Loucy (cell line): ENCODE results near the gene VEGFD.

Experiments used
- EZH2phosphoT487 ChIP-seq: fragments of 200-600 bp; IDR thresholded peaks from 2 replicates; pipeline ENCODE4 v1.6.1; 2018; ENCODE audit warnings: antibody characterized with exemption, mild to moderate bottlenecking, moderate library complexity, borderline replicate concordance
- TF ChIP-seq, protein P1 (sequence below): fragments of 200-600 bp; sonication (generic); conservative IDR thresholded peaks from 2 replicates; pipeline ENCODE4 v1.5.1; 2014; ENCODE audit warnings: mild to moderate bottlenecking, antibody characterized with exemption, low read length

DNA sequence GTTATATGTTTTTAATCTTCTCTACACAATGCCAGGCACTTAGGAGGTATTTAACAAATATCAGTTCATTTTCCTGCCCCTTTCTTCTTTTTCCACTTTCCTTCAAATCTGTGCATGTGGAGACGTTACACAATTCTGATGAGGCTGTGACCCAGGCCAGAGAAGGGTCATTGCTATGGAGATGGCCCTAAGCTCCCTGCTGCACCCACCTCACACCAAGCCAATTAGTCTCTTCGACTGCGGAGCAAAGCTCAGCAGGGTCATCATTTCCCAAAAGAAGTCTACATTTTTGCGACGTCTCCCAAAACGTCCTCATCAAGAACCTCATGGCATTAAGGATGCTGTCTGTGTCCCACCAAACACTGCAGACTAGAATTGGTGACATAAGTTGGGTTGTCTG, 28.9 kb upstream of the VEGFD start:
- TF ChIP-seq, protein P1, sequence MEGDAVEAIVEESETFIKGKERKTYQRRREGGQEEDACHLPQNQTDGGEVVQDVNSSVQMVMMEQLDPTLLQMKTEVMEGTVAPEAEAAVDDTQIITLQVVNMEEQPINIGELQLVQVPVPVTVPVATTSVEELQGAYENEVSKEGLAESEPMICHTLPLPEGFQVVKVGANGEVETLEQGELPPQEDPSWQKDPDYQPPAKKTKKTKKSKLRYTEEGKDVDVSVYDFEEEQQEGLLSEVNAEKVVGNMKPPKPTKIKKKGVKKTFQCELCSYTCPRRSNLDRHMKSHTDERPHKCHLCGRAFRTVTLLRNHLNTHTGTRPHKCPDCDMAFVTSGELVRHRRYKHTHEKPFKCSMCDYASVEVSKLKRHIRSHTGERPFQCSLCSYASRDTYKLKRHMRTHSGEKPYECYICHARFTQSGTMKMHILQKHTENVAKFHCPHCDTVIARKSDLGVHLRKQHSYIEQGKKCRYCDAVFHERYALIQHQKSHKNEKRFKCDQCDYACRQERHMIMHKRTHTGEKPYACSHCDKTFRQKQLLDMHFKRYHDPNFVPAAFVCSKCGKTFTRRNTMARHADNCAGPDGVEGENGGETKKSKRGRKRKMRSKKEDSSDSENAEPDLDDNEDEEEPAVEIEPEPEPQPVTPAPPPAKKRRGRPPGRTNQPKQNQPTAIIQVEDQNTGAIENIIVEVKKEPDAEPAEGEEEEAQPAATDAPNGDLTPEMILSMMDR: no peak
- no peak for TF ChIP-seq EZH2phosphoT487
